IPS DF 19.7 (cell line): ENCODE data around the gene PTPN4.

Source experiments
- DNase-seq: peaks from one replicate; pipeline ENCODE4 v3.0.0-alpha.2; 2013; ENCODE audit warnings: low read depth, low spot score

Gene PTPN4

GRCh38 chr2:119759451-119760236 is at the start of gene PTPN4:
Gene PTPN4, plus strand, starts transcription at chr2:119759922. Its CDS starts 49,932 bp downstream, at chr2:119809854.
- peak; percentile 98 for DNase-seq

GRCh38 chr2:119710281-119710680 is 49.4 kb upstream of the PTPN4 start:
- DNase-seq: no peak

- no peak for DNase-seq
These were observed 48.4 kb upstream of the PTPN4 start for GRCh38 chr2:119711352-119711751.

GRCh38 chr2:119712571-119712970 is 47.2 kb upstream of the PTPN4 start:
- DNase-seq: no peak

- no peak for DNase-seq
These were observed 45.8 kb upstream of the PTPN4 start for GRCh38 chr2:119713819-119714490.

GRCh38 chr2:119715409-119716283 is 44.1 kb upstream of the PTPN4 start:
- DNase-seq: no peak

- DNase-seq: no peak
These were observed 43.4 kb upstream of the PTPN4 start for GRCh38 chr2:119716284-119716672.

- DNase-seq: no peak
These were observed 41.0 kb upstream of the PTPN4 start for GRCh38 chr2:119718501-119719260.

GRCh38 chr2:119719261-119719627 is 40.5 kb upstream of the PTPN4 start:
- no peak for DNase-seq

- no peak for DNase-seq
These were observed 38.7 kb upstream of the PTPN4 start for GRCh38 chr2:119721043-119721442.

GRCh38 chr2:119721462-119721861 is 38.3 kb upstream of the PTPN4 start:
- no peak for DNase-seq

GRCh38 chr2:119721904-119722303 is 37.8 kb upstream of the PTPN4 start:
- DNase-seq: no peak

GRCh38 chr2:119723186-119723585 is 36.5 kb upstream of the PTPN4 start:
- DNase-seq: no peak

- DNase-seq: no peak
These were observed 35.8 kb upstream of the PTPN4 start for GRCh38 chr2:119723784-119724467.

GRCh38 chr2:119724656-119725485 is 34.9 kb upstream of the PTPN4 start:
- no peak for DNase-seq

- DNase-seq: no peak
These were observed 32.2 kb upstream of the PTPN4 start for GRCh38 chr2:119727493-119727892.

GRCh38 chr2:119728421-119728820 is 31.3 kb upstream of the PTPN4 start:
- DNase-seq: no peak

GRCh38 chr2:119730671-119731177 is 29.0 kb upstream of the PTPN4 start:
- DNase-seq: no peak

GRCh38 chr2:119731983-119732382 is 27.7 kb upstream of the PTPN4 start:
- no peak for DNase-seq
